OCI-LY7 (cell line): ENCODE results near the gene STK16. TPM values are rescaled to one million over a fixed set of nuclear protein-coding genes. Genes with fewer than 3 reads are reported as not detected.
"Not testable (repeated sequence)": the region's sequence is repeated elsewhere in the genome, so short reads cannot be mapped to it uniquely, and the experiment has no call there.

Source experiments
- BruUV-seq: library from RNA; stranded (reverse); fragments of 400-500 nt; replicated peaks from 2 replicates; lab custom pipeline; 2021; lab: Mats Ljungman, UMichigan
- CTCF ChIA-PET: fragments of 300-600 bp; sonication (Branson Sonifier 250); formaldehyde crosslinking; loops from one replicate; lab custom pipeline; 2022; ENCODE audit warnings: antibody characterized with exemption; ENCODE audit not compliant: unreplicated experiment; lab: Charles Lee
- POLR2A ChIA-PET: fragments of 300-600 bp; sonication (Branson Sonifier 250); formaldehyde crosslinking; loops from one replicate; lab custom pipeline; 2022; ENCODE audit warnings: antibody characterized with exemption; lab: Charles Lee
- DNase-seq: peaks from one replicate; pipeline ENCODE4 v3.0.0-alpha.2; 2015; ENCODE audit warnings: low spot score
- H2AFZ ChIP-seq: fragments of 200-600 bp; sonication (generic), shearing (Covaris generic); 2 replicates; pipeline ENCODE4 v1.6.1; 2014; ENCODE audit warnings: mild to moderate bottlenecking, antibody characterized with exemption, low read length, moderate library complexity
- H3K27ac ChIP-seq: fragments of 200-600 bp; sonication (generic); 2 replicates; pipeline ENCODE4 v1.5.1; 2014; ENCODE audit warnings: mixed run types, low read depth, mild to moderate bottlenecking, moderate library complexity, low read length, inconsistent platforms; ENCODE audit not compliant: poor library complexity, severe bottlenecking
- H3K36me3 ChIP-seq: fragments of 200-600 bp; sonication (generic); 2 replicates; pipeline ENCODE4 v1.6.1; 2014; ENCODE audit warnings: mild to moderate bottlenecking, antibody characterized with exemption, low read length, moderate library complexity, mixed read lengths; ENCODE audit not compliant: insufficient read depth
- H3K4me1 ChIP-seq: fragments of 200-600 bp; sonication (generic); 2 replicates; pipeline ENCODE4 v1.5.1; 2014; ENCODE audit warnings: mild to moderate bottlenecking, low read length; ENCODE audit not compliant: insufficient read depth, poor library complexity, severe bottlenecking
- H3K4me2 ChIP-seq: fragments of 200-600 bp; sonication (generic); 2 replicates; pipeline ENCODE4 v1.6.1; 2014; ENCODE audit warnings: mild to moderate bottlenecking, low read length
- H3K4me3 ChIP-seq: fragments of 200-600 bp; sonication (generic); 2 replicates; pipeline ENCODE4 v1.5.1; 2014; ENCODE audit warnings: mild to moderate bottlenecking, low read depth, low read length; ENCODE audit not compliant: poor library complexity, severe bottlenecking
- H3K79me2 ChIP-seq: fragments of 200-600 bp; sonication (generic); 2 replicates; pipeline ENCODE4 v1.6.1; 2016; ENCODE audit warnings: low read depth, mild to moderate bottlenecking, low read length, moderate library complexity, mixed read lengths; ENCODE audit not compliant: insufficient read depth
- H3K9me2 ChIP-seq: fragments of 200-600 bp; sonication (generic); 2 replicates; pipeline ENCODE4 v1.6.1; 2016; ENCODE audit warnings: mild to moderate bottlenecking, low read length, mixed read lengths; ENCODE audit not compliant: insufficient read depth
- H3K9me3 ChIP-seq: fragments of 200-600 bp; sonication (generic); 2 replicates; pipeline ENCODE4 v1.6.1; 2014; ENCODE audit warnings: mild to moderate bottlenecking, mixed run types, low read length, mixed read lengths
- H4K20me1 ChIP-seq: fragments of 200-600 bp; sonication (generic); 2 replicates; pipeline ENCODE4 v1.6.1; 2014; ENCODE audit warnings: mild to moderate bottlenecking, antibody characterized with exemption, low read length, moderate library complexity, mixed read lengths; ENCODE audit not compliant: insufficient read depth
- EZH2phosphoT487 ChIP-seq: fragments of 200-600 bp; sonication (generic); IDR thresholded peaks from 2 replicates; pipeline ENCODE4 v1.6.1; 2018; ENCODE audit warnings: low read depth, borderline replicate concordance, mild to moderate bottlenecking, mixed run types, antibody characterized with exemption, low read length, moderate library complexity, mixed read lengths
- intact Hi-C: fragments of 100-400 bp; cut with micrococcal nuclease; formaldehyde crosslinking; loops from one replicate; pipeline ENCODE4 v1.10.0; 2022; ENCODE audit not compliant: unreplicated experiment
- total RNA-seq, 2 experiments: library from RNA; depleted of rRNA in 1 of 2; stranded (reverse); fragments of >200 nt in 1 of 2; shearing (Covaris generic) in 1 of 2; gene quantifications; 2 replicates each; pipeline ENCODE4 v1.2.3, GENCODE V29; 2014 to 2022
- TF ChIP-seq, protein P1 (sequence below): fragments of 200-600 bp; sonication (generic); conservative IDR thresholded peaks from 2 replicates; pipeline ENCODE4 v1.5.1; 2014; ENCODE audit warnings: mild to moderate bottlenecking, antibody characterized with exemption, low read length, moderate library complexity, mixed read lengths

STK16 gene
- total RNA-seq, 2 experiments from 2014 or later: 23.4 to 39.5 TPM

DNA sequence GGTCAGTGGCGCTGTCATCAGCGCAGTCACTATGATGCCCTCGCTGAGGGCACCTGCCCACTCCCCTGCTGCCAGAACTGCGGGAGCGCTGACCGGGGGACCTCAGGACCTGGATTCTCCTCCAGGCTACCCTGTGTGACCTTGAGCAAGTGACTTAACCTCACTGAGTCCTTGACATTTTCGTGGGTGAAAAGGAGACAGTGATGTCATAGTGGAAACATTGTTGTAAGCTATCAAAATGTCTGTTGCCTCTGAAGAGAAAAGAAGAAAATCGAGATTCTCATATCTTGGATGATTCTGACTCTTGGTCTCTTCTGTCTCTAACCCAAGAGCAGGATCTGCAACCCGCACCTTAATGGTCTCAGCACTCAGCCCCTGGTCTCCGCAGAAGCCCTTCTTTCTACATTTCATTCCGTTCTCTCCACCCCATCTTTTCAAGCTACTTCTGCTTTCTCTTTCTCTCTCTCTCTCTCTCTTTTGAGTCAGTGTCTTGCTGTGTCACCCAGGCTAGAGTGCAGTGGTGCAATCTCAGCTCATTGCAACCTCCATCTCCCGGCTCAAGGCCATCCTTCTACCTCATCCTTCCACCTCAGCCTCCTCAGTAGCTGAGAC lies 9.4 kb downstream of the STK16 start:
- Histone ChIP-seq H3K27ac (peak overlapping the region; percentile 96), H3K4me2 (peak overlapping the region; percentile 93), H3K9me2 (no peaks in the 10 kb centered on the region), H3K4me3 (peak overlapping the region; percentile 87), H4K20me1 (no peaks in the 10 kb centered on the region), H2AFZ (peak overlapping the region; percentile 49; the same call in 1 of the 2 replicates), H3K79me2 (peaks cover 27% of the 10 kb centered on the region), H3K9me3 (no peaks in the 10 kb centered on the region), H3K4me1 (peaks cover 40% of the 10 kb centered on the region), H3K36me3 (peaks cover 27% of the 10 kb centered on the region)
- TF ChIP-seq, protein P1, sequence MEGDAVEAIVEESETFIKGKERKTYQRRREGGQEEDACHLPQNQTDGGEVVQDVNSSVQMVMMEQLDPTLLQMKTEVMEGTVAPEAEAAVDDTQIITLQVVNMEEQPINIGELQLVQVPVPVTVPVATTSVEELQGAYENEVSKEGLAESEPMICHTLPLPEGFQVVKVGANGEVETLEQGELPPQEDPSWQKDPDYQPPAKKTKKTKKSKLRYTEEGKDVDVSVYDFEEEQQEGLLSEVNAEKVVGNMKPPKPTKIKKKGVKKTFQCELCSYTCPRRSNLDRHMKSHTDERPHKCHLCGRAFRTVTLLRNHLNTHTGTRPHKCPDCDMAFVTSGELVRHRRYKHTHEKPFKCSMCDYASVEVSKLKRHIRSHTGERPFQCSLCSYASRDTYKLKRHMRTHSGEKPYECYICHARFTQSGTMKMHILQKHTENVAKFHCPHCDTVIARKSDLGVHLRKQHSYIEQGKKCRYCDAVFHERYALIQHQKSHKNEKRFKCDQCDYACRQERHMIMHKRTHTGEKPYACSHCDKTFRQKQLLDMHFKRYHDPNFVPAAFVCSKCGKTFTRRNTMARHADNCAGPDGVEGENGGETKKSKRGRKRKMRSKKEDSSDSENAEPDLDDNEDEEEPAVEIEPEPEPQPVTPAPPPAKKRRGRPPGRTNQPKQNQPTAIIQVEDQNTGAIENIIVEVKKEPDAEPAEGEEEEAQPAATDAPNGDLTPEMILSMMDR: 0 out of 2 replicates have a peak, but pooled peaks have one; percentile 21
- no peak for TF ChIP-seq EZH2phosphoT487
- peak; percentile 56 for DNase-seq
- intact Hi-C loops: loop anchor here (1.0 to 10.0 kb wide), 2 partner anchors 41 to 360 kb away; no protein-coding TSS in a partner anchor
- no TSS peak for BruUV-seq
- ChIA-PET CTCF (interaction anchor here (0.6 to 2.6 kb wide), 2 partner anchors 23 to 37 kb away, joined by 3 to 7 read pairs; partner anchors contain the start of gene DNAJB2), POLR2A (interaction anchor here (1.0 to 1.9 kb wide), 7 partner anchors 9 to 48 kb away, joined by 3 to 15 read pairs (median 4); partner anchors contain the start of genes ANKZF1, ATG9A, GLB1L and STK16)

DNA sequence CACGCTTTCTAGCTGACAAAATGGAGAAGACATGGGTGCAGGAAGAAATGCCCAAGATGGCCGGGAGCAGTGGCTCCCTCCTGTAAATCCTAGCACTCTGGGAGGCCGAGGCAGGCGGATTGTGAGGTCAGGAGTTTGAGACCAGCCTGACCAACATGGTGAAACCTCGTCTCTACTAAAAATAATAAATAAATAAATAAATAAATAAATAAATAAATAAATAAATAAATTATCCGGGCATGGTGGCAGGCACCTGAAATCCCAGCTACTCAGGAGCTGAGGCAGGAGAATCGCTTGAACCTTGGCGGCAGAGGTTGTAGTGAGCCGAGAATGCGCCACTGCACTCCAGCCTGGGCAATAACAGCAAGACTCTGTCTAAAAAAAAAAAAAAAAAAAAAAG lies 13.7 kb downstream of the STK16 start:
- not testable (repeated sequence) for BruUV-seq
- intact Hi-C loops: loop anchor here (10.0 kb wide), 1 partner anchor 364 kb away; no protein-coding TSS in a partner anchor

DNA sequence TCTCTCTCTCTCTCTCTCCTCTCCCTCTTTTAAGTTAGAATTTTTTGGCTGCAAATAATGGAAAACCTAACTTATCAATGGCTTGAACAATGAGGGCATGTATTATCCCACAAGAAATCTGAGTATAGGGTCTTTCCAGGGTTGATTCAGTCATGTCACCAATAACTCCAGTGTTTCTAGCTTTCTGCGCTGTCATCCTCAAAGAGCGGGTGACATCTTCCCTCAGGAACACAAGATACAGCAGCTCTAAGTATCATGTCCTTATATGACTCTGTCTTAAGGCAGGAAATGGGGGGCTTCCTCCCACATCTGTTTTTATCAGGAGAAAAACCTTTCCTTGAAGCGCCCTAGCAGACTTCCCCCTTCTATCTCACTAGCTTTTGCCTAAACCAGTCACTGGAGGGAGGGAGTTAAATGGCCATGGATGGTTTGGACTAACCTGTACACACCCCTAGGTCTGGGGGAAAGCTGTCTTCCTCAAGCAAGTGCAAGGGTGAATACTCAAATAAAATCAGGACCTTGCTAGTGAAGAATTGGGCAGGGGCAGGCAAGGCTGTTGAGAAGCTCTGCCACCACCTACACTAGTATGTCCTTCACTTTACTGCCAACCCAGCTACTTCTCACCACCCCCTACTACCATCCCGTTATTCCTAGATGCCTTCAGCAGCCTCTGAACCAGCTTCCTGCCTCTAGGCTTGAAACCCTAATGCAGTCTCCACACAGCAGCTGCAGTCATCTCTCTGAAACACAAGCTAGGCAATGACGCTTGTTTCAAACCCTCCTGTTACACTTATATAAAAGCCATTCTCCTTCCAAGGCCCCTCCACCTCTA lies 16.0 kb downstream of the STK16 start:
- H3K9me3 ChIP-seq: no peaks in the 10 kb centered on the region
- H2AFZ ChIP-seq: no peak overlapping the region
- ChIA-PET CTCF (interaction anchor here (0.6 kb wide), 1 partner anchor 17 kb away, joined by 12 read pairs; no protein-coding TSS in a partner anchor), POLR2A (interaction anchor here (0.7 to 1.6 kb wide), 3 partner anchors 15 to 18 kb away, joined by 3 to 5 read pairs (median 4); partner anchors contain the start of gene DNAJB2)
- no peak overlapping the region for H3K27ac ChIP-seq
- no peaks in the 10 kb centered on the region for H4K20me1 ChIP-seq
- H3K9me2 ChIP-seq: no peaks in the 10 kb centered on the region
- H3K4me3 ChIP-seq: no peak overlapping the region
- peaks cover 8% of the 10 kb centered on the region for H3K4me1 ChIP-seq
- no TSS peak for BruUV-seq
- no peak overlapping the region for H3K4me2 ChIP-seq
- no peak for TF ChIP-seq EZH2phosphoT487
- TF ChIP-seq, protein P1: no peak
- H3K36me3 ChIP-seq: no peaks in the 10 kb centered on the region
- intact Hi-C loops: no loop called here
- no peak for DNase-seq
- H3K79me2 ChIP-seq: no peaks in the 10 kb centered on the region

More for the DNA sequence above, 13.7 kb downstream of the STK16 start:
- H2AFZ ChIP-seq, H3K4me2 ChIP-seq, H3K79me2 ChIP-seq, H4K20me1 ChIP-seq, H3K27ac ChIP-seq, H3K9me3 ChIP-seq, DNase-seq, H3K4me3 ChIP-seq, H3K9me2 ChIP-seq, CTCF ChIA-PET, H3K36me3 ChIP-seq: not testable (repeated sequence)
- peaks cover 19% of the 10 kb centered on the region for H3K4me1 ChIP-seq
- POLR2A ChIA-PET: interaction anchor here (0.9 to 1.4 kb wide), 2 partner anchors 10 to 15 kb away, joined by 4 to 6 read pairs; no protein-coding TSS in a partner anchor
